Left ventricle myocardium inferior (tissue), 1 donor: Measurements from ENCODE around the gene LHFPL3. TPM values are rescaled to one million over a fixed set of nuclear protein-coding genes. Genes with fewer than 3 reads are reported as not detected.
A peak's percentile ranks its signal among the peaks of the same experiment; 100 is the strongest.

ENCODE experiments used
- DNase-seq: peaks from one replicate; pipeline ENCODE4 v3.0.0-alpha.2; 2020
- H3K27ac ChIP-seq: fragments of 200-600 bp; replicated peaks from 2 replicates; pipeline ENCODE4 v1.8.0; 2021
- H3K27me3 ChIP-seq: fragments of 200-600 bp; 2 replicates; pipeline ENCODE4 v1.8.0; 2021; ENCODE audit warnings: low read depth
- H3K36me3 ChIP-seq: fragments of 200-600 bp; 2 replicates; pipeline ENCODE4 v1.8.0; 2021
- H3K4me1 ChIP-seq: fragments of 200-600 bp; 2 replicates; pipeline ENCODE4 v1.8.0; 2021
- H3K4me3 ChIP-seq: fragments of 200-600 bp; 2 replicates; pipeline ENCODE4 v1.8.0; 2021; ENCODE audit warnings: mild to moderate bottlenecking, moderate library complexity
- H3K9me3 ChIP-seq: fragments of 200-600 bp; replicated peaks from 2 replicates; pipeline ENCODE4 v1.8.0; 2021
- intact Hi-C: fragments of 100-400 bp; cut with micrococcal nuclease; formaldehyde crosslinking; loops from one replicate; pipeline ENCODE4 v1.11.0; 2022
- total RNA-seq: library from RNA; stranded (reverse); fragmentation: NEBNext Ultra II Directional; extraction: Animal tissue kit (Norgen Biotek cat#: 25700); gene quantifications from one replicate; pipeline ENCODE4 v1.2.1, GENCODE V29; 2021
- TF ChIP-seq, protein P1 (sequence below): fragments of 200-600 bp; IDR thresholded peaks from 2 replicates; pipeline ENCODE4 v1.8.0; 2021; ENCODE audit warnings: antibody characterized with exemption, mild to moderate bottlenecking, borderline replicate concordance
- donor health status: DM: no; HTN: yes; CAD: no; lungs with severe emphysema.

The LHFPL3 gene
- total RNA-seq, 1 donor from 2014 or later, result not detected

DNA sequence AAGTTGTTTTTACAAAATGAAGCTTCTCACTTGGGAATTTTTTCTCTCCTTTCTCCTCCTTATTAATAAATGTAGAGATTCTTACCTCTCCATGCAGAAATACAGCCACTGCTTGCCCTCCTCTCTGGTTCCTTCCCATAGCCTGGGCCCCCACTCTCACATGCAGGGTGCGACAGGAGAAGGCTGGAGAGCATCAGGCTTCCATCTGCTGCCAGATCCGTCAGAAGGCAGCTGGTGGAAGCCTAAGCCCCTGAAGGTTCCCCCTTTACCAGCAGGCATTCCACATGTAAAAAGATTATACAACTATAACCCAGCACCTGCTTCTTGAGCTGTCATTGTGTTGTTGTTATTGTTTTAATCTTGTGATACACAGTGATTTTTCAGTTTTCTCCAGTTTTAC is 314.2 kb downstream of the LHFPL3 start:
- TF ChIP-seq, protein P1, sequence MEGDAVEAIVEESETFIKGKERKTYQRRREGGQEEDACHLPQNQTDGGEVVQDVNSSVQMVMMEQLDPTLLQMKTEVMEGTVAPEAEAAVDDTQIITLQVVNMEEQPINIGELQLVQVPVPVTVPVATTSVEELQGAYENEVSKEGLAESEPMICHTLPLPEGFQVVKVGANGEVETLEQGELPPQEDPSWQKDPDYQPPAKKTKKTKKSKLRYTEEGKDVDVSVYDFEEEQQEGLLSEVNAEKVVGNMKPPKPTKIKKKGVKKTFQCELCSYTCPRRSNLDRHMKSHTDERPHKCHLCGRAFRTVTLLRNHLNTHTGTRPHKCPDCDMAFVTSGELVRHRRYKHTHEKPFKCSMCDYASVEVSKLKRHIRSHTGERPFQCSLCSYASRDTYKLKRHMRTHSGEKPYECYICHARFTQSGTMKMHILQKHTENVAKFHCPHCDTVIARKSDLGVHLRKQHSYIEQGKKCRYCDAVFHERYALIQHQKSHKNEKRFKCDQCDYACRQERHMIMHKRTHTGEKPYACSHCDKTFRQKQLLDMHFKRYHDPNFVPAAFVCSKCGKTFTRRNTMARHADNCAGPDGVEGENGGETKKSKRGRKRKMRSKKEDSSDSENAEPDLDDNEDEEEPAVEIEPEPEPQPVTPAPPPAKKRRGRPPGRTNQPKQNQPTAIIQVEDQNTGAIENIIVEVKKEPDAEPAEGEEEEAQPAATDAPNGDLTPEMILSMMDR, result no peak
- peaks cover 31% of the 10 kb centered on the region for H3K27me3 ChIP-seq
- H3K27ac ChIP-seq, result no peak overlapping the region
- DNase-seq, result no peak
- intact Hi-C loops, result no loop called here
- H3K36me3 ChIP-seq, result no peaks in the 10 kb centered on the region
- H3K4me1 ChIP-seq, result no peaks in the 10 kb centered on the region
- no peaks in the 10 kb centered on the region for H3K9me3 ChIP-seq
- H3K4me3 ChIP-seq, result no peak overlapping the region

GRCh38 chr7:104643587-104644217 is 315.3 kb downstream of the LHFPL3 start:
- Histone ChIP-seq H3K27ac (no peak overlapping the region), H3K4me3 (no peak overlapping the region), H3K4me1 (no peaks in the 10 kb centered on the region), H3K36me3 (no peaks in the 10 kb centered on the region), H3K9me3 (no peaks in the 10 kb centered on the region), H3K27me3 (peaks cover 31% of the 10 kb centered on the region)
- intact Hi-C loops, result no loop called here
- TF ChIP-seq, protein P1, result peak; percentile 29
- no peak for DNase-seq

DNA sequence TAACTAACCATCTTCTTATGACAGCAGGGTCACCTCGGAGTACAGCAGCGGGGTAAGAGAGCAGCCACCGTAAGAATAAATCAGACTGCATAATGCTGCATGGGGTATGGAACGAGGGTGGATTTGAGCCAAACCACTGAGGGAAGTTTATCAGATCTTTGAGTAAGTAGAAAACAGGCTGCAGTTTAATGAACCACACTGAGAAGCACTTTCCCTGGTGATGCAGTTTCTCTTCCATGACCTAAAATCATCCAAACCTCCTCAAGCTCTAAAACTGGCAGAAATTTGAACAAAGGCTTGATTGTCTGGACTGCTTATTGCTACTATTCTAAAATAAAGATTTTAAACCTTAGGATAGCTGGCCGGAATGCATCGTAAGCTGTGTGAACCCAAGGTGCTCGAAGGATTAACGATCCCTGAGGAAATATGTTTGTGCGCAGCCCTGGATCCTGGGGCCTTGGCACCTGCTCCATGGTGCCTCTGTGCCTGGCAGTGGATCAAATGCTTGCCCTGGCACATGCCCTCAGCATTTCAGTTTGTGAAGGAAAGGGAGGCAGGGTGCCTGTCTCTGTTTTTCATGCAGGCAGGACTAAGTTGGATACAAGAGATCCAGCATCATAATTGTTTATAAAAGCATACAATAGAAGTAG is 322.7 kb downstream of the LHFPL3 start:
- Histone ChIP-seq H3K27ac (no peak overlapping the region), H3K4me1 (no peaks in the 10 kb centered on the region), H3K27me3 (peaks cover 5% of the 10 kb centered on the region), H3K4me3 (no peak overlapping the region), H3K36me3 (no peaks in the 10 kb centered on the region), H3K9me3 (no peaks in the 10 kb centered on the region)
- DNase-seq, result no peak
- intact Hi-C loops, result no loop called here
- TF ChIP-seq, protein P1, result no peak

- Histone ChIP-seq H3K36me3 (no peaks in the 10 kb centered on the region), H3K27ac (no peak overlapping the region), H3K4me3 (no peak overlapping the region), H3K4me1 (no peaks in the 10 kb centered on the region), H3K27me3 (no peaks in the 10 kb centered on the region), H3K9me3 (no peaks in the 10 kb centered on the region)
- DNase-seq, result no peak
- TF ChIP-seq, protein P1, result no peak
- intact Hi-C loops, result no loop called here
These were observed 324.0 kb downstream of the LHFPL3 start for GRCh38 chr7:104652434-104652833.

- DNase-seq, result no peak
- TF ChIP-seq, protein P1, result no peak
- no peaks in the 10 kb centered on the region for H3K9me3 ChIP-seq
- intact Hi-C loops, result no loop called here
- no peaks in the 10 kb centered on the region for H3K36me3 ChIP-seq
- no peaks in the 10 kb centered on the region for H3K4me1 ChIP-seq
- H3K27ac ChIP-seq, result no peak overlapping the region
- no peak overlapping the region for H3K4me3 ChIP-seq
- no peaks in the 10 kb centered on the region for H3K27me3 ChIP-seq
These were observed 324.5 kb downstream of the LHFPL3 start for GRCh38 chr7:104652865-104653264.
